Neuronal stem cell (in vitro differentiated cells): ENCODE data around the gene ADD3. TPM values are rescaled to one million over a fixed set of nuclear protein-coding genes. Genes with fewer than 3 reads are reported as not detected.

Experiments used
- small RNA-seq: library from polyadenylated mRNA; stranded (forward); fragments of <200 nt; extraction: miRNeasy Mini kit (QIAGEN cat#:217004); gene quantifications from one replicate; pipeline ENCODE3, GENCODE V24; 2013; ENCODE audit not compliant: insufficient read depth

Gene ADD3

Small RNA genes within 50 kb of the gene (small RNA-seq; reads per million reads assigned to genes)
- not detected for gene SNRPGP12
